HG02759 (cell line): Measurements from ENCODE around the gene UBL5.

Experiments
- ATAC-seq: cut with Tn5 transposase; IDR thresholded peaks from one replicate; pipeline ENCODE4 v1.9.1; 2021; ENCODE audit warnings: mild to moderate bottlenecking, moderate library complexity; ENCODE audit not compliant: unreplicated experiment

UBL5 gene

DNA sequence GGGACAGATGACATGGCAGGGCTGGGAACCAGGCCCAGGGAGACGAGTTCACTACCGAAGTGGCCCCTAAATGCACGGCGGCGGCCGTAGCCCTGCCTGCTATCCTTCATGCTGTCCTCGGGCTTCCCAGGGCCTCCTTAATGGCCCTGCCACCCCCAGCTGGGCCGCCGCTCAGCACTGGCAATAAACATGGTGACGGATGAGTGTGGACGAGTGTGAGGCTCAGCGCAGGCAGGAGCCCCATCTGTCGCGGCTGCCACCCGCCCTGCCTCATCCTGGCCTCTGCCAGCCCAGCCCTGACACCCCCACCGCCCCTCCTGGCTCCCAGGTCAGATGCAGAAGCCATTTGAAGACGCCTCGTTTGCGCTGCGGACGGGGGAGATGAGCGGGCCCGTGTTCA, 21.0 kb downstream of the UBL5 start:
- no peak for ATAC-seq

GRCh38 chr19:9849791-9850190, 22.1 kb downstream of the UBL5 start:
- no peak for ATAC-seq

DNA sequence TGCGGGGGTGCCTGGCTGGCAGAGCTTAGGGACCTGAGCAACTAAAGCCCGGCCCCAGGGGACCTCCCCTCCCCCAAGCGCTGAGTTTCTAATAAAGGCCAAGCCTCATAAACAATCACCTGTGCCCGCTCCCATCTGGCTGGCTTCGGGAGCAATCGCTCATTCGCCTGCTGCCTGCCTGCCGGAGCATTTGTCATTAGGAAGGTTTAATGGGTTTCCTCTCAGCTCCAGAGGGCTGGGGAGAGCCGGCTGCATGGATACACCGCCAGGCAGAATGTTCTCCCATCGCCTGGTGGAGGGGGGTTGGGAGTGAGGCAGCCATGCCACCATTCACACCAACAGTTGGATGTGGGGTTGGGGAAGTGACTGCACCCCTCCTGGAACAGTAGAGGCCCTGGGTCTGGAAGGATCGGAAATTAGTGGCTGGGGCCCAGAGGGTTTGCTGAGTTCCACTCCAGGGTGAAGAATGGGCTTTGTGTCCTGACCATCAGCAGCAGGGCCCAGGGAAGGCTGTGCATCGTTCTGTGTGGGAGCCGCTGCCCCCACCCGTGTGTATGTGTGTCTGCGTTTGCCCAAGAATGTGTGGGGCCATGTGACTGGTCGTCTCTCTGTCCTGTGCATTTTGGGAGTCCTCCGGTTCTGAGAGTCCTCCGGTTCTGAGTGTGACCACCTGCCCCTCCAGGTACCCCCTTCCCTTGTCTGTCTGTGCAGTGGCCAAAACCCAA, 22.7 kb downstream of the UBL5 start:
- no peak for ATAC-seq

GRCh38 chr19:9854282-9854846, 26.6 kb downstream of the UBL5 start:
- no peak for ATAC-seq

DNA sequence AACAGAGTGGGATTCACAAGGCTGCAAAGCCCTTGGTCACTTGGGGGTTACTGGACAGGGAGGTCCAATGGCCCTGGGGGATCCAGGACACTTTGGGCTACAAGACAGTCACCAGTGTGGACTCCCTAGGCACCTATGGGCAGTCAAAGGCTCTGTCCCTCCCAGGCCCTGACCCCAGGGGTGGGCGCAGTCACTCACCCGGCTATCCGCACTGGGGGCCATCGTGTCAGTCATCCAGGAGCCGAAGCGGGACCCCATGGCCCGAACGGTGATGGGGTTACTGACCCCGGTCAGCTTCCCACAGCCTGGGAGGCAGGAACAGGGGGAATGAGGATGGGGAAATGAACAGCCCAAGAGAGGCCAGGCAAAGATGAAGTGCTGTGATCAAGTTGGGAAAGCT, 28.9 kb downstream of the UBL5 start:
- ATAC-seq, result no peak

DNA sequence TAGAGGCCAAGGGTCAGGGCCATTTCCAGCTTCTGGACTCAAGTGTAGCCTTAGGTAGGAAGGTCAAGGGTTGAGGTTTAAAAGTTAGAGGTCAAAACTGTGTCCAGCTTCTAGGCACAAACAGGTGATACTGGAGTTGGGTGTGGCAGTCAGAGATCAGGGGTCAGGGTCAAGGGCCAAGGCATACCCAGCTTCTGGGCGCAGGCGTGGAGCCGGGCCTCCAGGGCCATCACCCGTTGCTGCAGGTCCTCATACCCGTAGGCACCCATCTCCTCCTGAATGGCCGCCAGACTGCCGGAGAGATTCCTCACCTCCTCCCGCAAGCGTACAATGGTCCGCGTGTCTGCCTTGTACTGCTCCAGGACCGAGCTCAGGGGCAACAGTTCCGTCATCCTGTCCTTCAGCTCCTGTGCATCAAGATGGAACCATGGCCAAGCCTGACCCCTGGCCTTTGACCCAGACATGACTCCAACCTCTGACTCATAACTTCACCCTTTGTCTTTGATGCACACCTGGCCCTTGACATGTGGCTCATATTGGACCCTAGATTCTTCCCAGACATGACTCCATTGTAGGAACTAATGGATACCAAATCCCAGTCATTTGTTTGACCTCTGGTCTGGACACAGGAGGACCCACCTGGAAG, 29.5 kb downstream of the UBL5 start:
- no peak for ATAC-seq

DNA sequence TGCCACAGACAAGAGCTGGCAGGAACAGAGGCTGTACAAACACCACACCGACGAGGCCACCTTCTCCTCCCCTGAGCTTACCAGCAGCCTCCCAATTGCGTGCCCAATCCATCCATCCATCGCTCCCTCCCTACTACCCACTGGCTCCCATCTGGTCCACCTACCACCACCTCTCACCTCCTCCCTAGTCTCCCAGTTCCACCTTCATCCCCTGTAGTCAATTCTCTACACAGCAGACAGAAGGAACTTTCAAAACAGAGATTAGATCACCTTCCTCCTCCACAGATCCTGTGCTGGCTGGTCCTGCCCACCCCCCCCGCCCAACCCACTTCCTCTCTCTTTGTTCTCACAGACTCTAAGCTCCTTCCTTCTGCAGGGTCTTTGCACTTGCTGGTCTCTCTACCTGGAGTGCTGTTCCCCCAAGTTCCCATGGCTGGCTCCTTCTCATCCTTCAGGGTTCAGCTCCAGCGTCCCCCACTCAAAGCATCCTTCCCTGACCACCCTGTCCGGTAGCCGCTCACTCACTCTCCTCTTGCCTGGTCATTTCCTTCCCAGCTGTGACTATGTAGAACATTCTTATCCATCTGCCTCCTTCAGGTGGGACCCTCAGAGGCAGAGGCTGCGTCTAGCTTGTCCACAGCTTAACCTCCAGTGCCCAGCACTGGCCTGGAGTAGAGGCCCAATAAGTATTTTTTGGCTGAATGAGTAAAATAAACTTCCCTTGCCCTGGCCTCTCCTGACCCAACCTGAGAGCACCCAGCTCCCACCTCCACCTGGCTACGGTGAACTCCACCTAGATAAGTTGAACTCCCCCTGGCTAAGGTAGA, 30.4 kb downstream of the UBL5 start:
- ATAC-seq, result no peak

DNA sequence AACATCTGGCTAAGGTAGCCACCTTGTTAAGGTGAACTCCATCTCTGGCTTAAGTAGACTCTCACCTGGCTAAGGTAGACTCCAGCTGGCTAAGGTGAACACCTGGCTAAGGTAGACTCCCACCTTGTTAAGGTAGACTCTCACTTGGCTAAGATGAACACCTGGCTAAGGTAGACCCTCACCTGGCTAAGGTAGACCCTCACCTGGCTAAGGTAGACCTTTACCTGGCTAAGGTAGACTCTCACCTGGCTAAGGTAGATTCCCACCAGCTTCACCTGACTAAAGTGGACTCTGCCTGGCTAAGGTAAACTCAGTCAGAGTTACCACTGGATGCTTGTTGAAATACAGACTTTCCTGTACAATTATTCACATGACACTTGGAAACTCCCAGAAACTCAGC, 31.0 kb downstream of the UBL5 start:
- no peak for ATAC-seq

DNA sequence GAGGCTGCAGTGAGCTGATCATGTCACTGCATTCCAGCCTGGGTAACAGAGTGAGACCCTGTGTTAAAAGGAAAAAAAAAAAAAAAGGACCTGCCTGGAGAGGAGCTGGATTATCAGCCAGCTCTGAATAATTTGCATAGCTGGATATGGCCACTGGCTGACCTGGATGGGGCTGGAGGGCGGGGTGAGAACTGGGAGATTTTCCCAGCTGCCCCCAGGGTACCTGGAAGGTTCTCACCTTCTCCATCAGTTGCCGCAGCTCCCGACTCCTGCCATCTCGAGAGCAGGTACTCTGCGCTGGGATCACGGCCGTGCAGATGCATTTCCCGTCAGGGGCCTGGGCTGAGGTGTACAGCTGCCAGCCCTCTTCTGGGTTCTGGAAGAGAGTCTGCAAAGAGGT, 32.7 kb downstream of the UBL5 start:
- ATAC-seq, result no peak

GRCh38 chr19:9861503-9861902, 33.8 kb downstream of the UBL5 start:
- ATAC-seq, result no peak

- no peak for ATAC-seq
Observed at GRCh38 chr19:9862938-9863337, 35.2 kb downstream of the UBL5 start.

DNA sequence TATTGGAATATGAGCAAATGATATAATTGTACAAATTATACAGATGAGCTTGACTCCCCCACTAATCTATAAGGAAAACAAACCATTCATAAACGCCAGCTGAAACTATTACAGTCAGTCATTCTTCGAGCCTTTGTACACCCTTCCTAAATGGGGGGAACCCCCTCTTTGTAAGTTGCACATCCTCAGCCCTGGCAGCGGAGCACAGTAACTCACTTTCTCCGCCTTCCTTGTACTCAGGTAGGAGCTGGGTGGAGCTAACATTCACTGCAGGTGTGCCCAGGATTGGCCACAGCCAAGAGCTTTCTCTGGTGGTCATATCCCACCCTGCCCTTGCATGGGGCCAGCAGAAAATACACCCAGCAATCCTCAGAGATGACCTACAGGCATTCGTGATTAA, 36.0 kb downstream of the UBL5 start:
- no peak for ATAC-seq

DNA sequence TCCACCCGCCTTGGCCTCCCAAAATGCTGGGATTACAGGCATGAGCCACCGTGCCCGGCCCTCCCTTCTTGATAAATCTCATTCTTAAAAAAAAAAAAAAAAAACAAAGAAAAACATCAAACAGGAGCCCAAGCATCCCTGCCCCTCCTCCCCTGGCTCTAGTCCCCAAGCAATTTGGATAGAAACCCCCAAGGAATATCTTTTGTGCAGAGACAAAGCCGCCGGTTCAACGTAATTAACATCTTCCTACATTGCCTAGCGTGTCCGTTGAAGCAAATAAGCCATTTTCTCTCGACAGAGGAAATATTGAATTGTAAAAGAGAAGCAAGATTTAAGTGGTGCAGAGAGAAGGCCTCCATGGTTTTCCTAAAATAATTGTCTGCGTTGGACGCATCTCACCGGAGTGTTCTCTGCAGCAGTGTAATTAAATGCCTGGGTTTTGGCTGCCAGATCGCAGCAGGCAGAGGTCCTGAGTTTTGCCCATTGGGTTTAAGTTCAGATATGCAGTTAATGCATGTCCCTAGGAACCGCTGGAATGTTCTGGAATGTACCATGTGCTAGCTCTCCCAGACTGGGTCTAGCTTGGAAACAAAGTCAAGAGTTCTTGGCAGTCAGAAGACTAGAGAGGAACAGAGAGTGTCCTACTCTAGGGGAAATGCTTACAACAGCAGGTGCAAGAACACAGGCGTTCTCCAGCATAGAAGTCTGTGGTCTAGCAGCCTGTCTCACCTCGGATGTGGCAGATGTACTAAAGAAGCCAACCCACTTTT, 38.2 kb downstream of the UBL5 start:
- no peak for ATAC-seq

- no peak for ATAC-seq
Observed at GRCh38 chr19:9868983-9869617, 41.4 kb downstream of the UBL5 start.

- ATAC-seq, result no peak
Observed at GRCh38 chr19:9871626-9872338, 44.1 kb downstream of the UBL5 start.

DNA sequence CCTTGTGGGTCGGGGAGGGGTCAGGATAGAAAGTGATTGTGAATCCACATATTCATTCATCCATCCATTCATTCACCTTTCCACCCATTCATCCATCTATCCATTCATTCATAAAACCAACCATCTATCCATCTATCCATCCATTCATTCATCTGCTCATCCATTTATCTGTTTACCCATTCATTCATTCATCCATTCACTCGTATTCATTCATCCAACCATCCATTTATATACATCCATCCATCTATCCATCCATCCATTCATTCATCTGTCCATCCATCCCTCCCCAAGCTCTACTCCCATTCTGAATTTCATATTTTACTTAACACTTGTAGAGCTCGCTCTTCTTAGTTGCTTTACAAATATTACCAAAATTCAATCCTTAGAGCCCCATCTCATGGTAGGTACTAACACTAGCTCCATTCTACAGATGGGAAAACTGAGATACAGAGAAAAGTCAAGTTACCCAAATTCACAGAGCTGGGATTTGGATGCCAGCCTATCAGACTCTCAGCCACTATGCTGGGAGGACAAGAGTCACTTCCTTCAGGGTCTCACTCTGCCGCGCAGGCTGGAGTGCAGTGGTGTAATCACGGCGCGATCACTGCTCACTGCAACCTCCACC, 45.0 kb downstream of the UBL5 start:
- ATAC-seq, result no peak

DNA sequence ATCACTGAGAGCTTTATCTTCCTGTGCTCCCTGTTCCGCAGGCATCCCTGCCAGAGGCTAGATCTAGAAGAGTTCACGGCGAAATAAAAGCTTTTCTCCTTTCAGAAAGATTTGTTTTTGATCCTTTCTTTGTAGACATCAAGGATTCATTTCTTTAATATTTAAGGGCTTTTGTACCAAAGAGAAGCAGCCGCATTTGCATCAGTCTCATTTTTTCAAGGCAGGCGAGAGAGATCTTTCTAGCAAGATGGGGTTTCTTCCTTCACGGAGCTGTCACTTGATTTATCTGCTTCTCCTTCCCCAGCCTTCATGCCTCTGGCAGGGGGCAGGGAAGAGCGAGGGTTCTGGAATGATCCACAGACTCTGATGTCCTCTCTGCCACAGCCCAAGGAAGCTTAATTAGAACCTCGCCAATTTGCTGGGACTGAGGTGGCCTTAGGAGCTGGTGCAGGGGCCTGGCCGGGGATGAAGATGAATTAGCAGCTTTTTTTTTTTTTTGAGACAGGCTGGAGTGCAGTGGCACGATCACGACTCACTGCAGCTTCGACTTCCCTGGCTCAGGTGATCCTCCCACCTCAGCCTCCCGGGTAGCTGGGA, 47.4 kb downstream of the UBL5 start:
- no peak for ATAC-seq

- ATAC-seq, result no peak
Observed at GRCh38 chr19:9875796-9876195, 48.1 kb downstream of the UBL5 start.
